PC-3 (cell line): ENCODE data around the gene BPIFB3. TPM values are rescaled to one million over a fixed set of nuclear protein-coding genes. Genes with fewer than 3 reads are reported as not detected.

Source experiments
- ATAC-seq: fragments of 200-7000 bp; cut with Tn5 transposase; 2 replicates; pipeline ENCODE4 v1.9.1; 2020; ENCODE audit warnings: mild to moderate bottlenecking, moderate library complexity
- BruUV-seq: library from RNA; stranded (reverse); fragments of 400-500 nt; replicated peaks from 2 replicates; lab custom pipeline; 2021; lab: Mats Ljungman, UMichigan
- CTCF ChIA-PET: fragments of 300-600 bp; sonication (Branson Sonifier 250); formaldehyde crosslinking; loops from one replicate; lab custom pipeline; 2022; ENCODE audit warnings: antibody characterized with exemption; lab: Charles Lee
- POLR2A ChIA-PET: fragments of 300-600 bp; sonication (Branson Sonifier 250); formaldehyde crosslinking; loops from one replicate; lab custom pipeline; 2022; ENCODE audit warnings: antibody characterized with exemption; ENCODE audit not compliant: unreplicated experiment; lab: Charles Lee
- DNase-seq: peaks from one replicate; pipeline ENCODE4 v3.0.0-alpha.2; 2015
- H2AFZ ChIP-seq: fragments of 300-600 bp; sonication (generic); 2 replicates; pipeline ENCODE4 v1.6.0; 2016; ENCODE audit warnings: antibody characterized with exemption, low read length
- H3F3A ChIP-seq: fragments of 300-600 bp; sonication (generic); one replicate; pipeline ENCODE4 v1.6.0; 2017; ENCODE audit warnings: antibody characterized with exemption, low read length, control low read depth, mild to moderate bottlenecking; ENCODE audit not compliant: unreplicated experiment
- H3K27ac ChIP-seq: fragments of 300-600 bp; sonication (generic); 2 replicates; pipeline ENCODE4 v1.5.1; 2016; ENCODE audit warnings: mild to moderate bottlenecking, low read length
- H3K27me3 ChIP-seq: fragments of 300-600 bp; sonication (generic); 2 replicates; pipeline ENCODE4 v1.6.1; 2016; ENCODE audit warnings: low read length, mixed read lengths
- H3K36me3 ChIP-seq: fragments of 300-600 bp; sonication (generic); 2 replicates; pipeline ENCODE4 v1.6.1; 2016; ENCODE audit warnings: low read depth, mixed run types, low read length, mixed read lengths
- H3K4me1 ChIP-seq: fragments of 300-600 bp; sonication (generic); 2 replicates; pipeline ENCODE4 v1.5.1; 2016; ENCODE audit warnings: low read length; ENCODE audit not compliant: insufficient read depth
- H3K4me2 ChIP-seq: fragments of 300-600 bp; sonication (generic); 2 replicates; pipeline ENCODE4 v1.6.0; 2016; ENCODE audit warnings: low read length
- H3K4me3 ChIP-seq: fragments of 300-600 bp; sonication (generic); 2 replicates; pipeline ENCODE4 v1.5.1; 2016; ENCODE audit warnings: mild to moderate bottlenecking, low read length, mixed read lengths
- H3K79me2 ChIP-seq: fragments of 300-600 bp; sonication (generic); 2 replicates; pipeline ENCODE4 v1.6.1; 2017; ENCODE audit warnings: low read length, mixed read lengths
- H3K9ac ChIP-seq: fragments of 300-600 bp; sonication (generic); 2 replicates; pipeline ENCODE4 v1.6.0; 2016; ENCODE audit warnings: mild to moderate bottlenecking, low read length
- H3K9me2 ChIP-seq: fragments of 300-600 bp; sonication (generic); replicated peaks from 2 replicates; pipeline ENCODE4 v1.6.1; 2016; ENCODE audit warnings: mixed run types, low read length, mixed read lengths
- H3K9me3 ChIP-seq: fragments of 300-600 bp; sonication (generic); 2 replicates; pipeline ENCODE4 v1.6.1; 2016; ENCODE audit warnings: low read length, mixed read lengths
- H4K20me1 ChIP-seq: fragments of 300-600 bp; sonication (generic); 2 replicates; pipeline ENCODE4 v1.6.1; 2016; ENCODE audit warnings: low read length, mixed read lengths
- CTCF ChIP-seq: fragments of 300-600 bp; sonication (generic); conservative IDR thresholded peaks from 2 replicates; pipeline ENCODE4 v1.5.1; 2017; ENCODE audit warnings: antibody characterized with exemption, low read depth, mild to moderate bottlenecking, low read length
- EZH2 ChIP-seq: fragments of 300-600 bp; sonication (generic); IDR thresholded peaks from one replicate; pipeline ENCODE4 v1.6.1; 2017; ENCODE audit warnings: antibody characterized with exemption, mild to moderate bottlenecking, low read length; ENCODE audit not compliant: unreplicated experiment
- EZH2phosphoT487 ChIP-seq: fragments of 300-600 bp; sonication (generic); IDR thresholded peaks from 2 replicates; pipeline ENCODE4 v1.6.1; 2018; ENCODE audit warnings: mild to moderate bottlenecking, antibody characterized with exemption, low read length, borderline replicate concordance
- intact Hi-C: fragments of 100-400 bp; cut with micrococcal nuclease; formaldehyde crosslinking; loops from 2 replicates; pipeline ENCODE4 v1.9.0; 2023
- total RNA-seq: library from RNA; depleted of rRNA; stranded (reverse); fragments of >200 nt; gene quantifications from 2 replicates; pipeline ENCODE4 v1.2.3, GENCODE V29; 2014

Gene BPIFB3
- total RNA-seq, 1 experiment from 2014 or later = not detected

- H3K4me3 ChIP-seq = no peak overlapping the region
- DNase-seq = no peak
- POLR2A ChIA-PET = interaction anchor here (0.7 kb wide), 1 partner anchor 51 kb away, joined by 4 read pairs; no protein-coding TSS in a partner anchor
- H4K20me1 ChIP-seq = no peaks in the 10 kb centered on the region
- no peaks in the 10 kb centered on the region for H3K9me2 ChIP-seq
- no peak overlapping the region for H2AFZ ChIP-seq
- no peaks in the 10 kb centered on the region for H3K9me3 ChIP-seq
- H3F3A ChIP-seq = no peaks in the 10 kb centered on the region
- no peaks in the 10 kb centered on the region for H3K79me2 ChIP-seq
- no peak overlapping the region for H3K4me2 ChIP-seq
- peaks cover 62% of the 10 kb centered on the region for H3K27me3 ChIP-seq
- no peak overlapping the region for H3K9ac ChIP-seq
- TF ChIP-seq EZH2phosphoT487 (no peak), EZH2 (no peak), CTCF (no peak)
- intact Hi-C loops = no loop called here
- no peak for ATAC-seq
- no peaks in the 10 kb centered on the region for H3K36me3 ChIP-seq
- BruUV-seq = no TSS peak
- H3K4me1 ChIP-seq = no peaks in the 10 kb centered on the region
- CTCF ChIA-PET = no interaction called here
- no peak overlapping the region for H3K27ac ChIP-seq
Measured at GRCh38 chr20:33012327-33013189, 41.1 kb upstream of the BPIFB3 start.

GRCh38 chr20:33013701-33014326 is 39.9 kb upstream of the BPIFB3 start:
- ChIA-PET CTCF (no interaction called here), POLR2A (no interaction called here)
- intact Hi-C loops = no loop called here
- Histone ChIP-seq H3K79me2 (no peaks in the 10 kb centered on the region), H3K27ac (no peak overlapping the region), H3K36me3 (no peaks in the 10 kb centered on the region), H3K27me3 (peaks cover 73% of the 10 kb centered on the region), H3K9me3 (no peaks in the 10 kb centered on the region), H2AFZ (no peak overlapping the region), H3K9ac (no peak overlapping the region), H3K9me2 (no peaks in the 10 kb centered on the region), H3K4me1 (no peaks in the 10 kb centered on the region), H3K4me2 (no peak overlapping the region), H3K4me3 (no peak overlapping the region), H4K20me1 (no peaks in the 10 kb centered on the region), H3F3A (no peaks in the 10 kb centered on the region)
- no peak for ATAC-seq
- no peak for TF ChIP-seq CTCF
- no peak for DNase-seq
- BruUV-seq = no TSS peak
